Adrenal gland (tissue), 5 donors: ENCODE data around the gene KCNRG.

Experiments
- CTCF ChIP-seq, 6 experiments: fragments of 450-650 bp in 4 of 6; fragments of 200-600 bp in 2 of 6; sonication (generic) in 1 of 6; IDR thresholded peaks; 1 replicate in 5 of 6; 2 replicates in 1 of 6; pipeline versions ENCODE4 v1.5.1 to v1.8.0; 2016 to 2021; ENCODE audit warnings: antibody characterized with exemption in 6 of 6, mild to moderate bottlenecking in 2 of 6, moderate library complexity in 1 of 6
- POLR2A ChIP-seq, 2 donors: fragments of 450-650 bp; IDR thresholded peaks; one replicate each; pipeline ENCODE4 v1.6.1; 2017; ENCODE audit warnings: antibody characterized with exemption in 2 of 2, mild to moderate bottlenecking in 2 of 2, moderate library complexity in 1 of 2
- donor health status: DM: no; HTN: no; CAD: no.

GRCh38 chr13:49967456-49967855 lies 47.8 kb upstream of the KCNRG start:
- TF ChIP-seq CTCF (IDR thresholded peaks at IDR 0.05) (no peak), POLR2A (IDR thresholded peaks at IDR 0.05) (no peak)
